Activated CD4-positive, alpha-beta T cell treated with anti-CD3 and anti-CD28 coated beads for 24 hours (primary cell): ENCODE results near the gene CAVIN3.
"Not testable (repeated sequence)": the region's sequence is repeated elsewhere in the genome, so short reads cannot be mapped to it uniquely, and the experiment has no call there.

Experiments
- DNase-seq, 2 donors: peaks; one replicate each; pipeline ENCODE4 v3.0.0-alpha.2; 2020; ENCODE audit warnings: low read depth in 2 of 2

CAVIN3 gene

GRCh38 chr11:6326303-6326702 lies 6.0 kb upstream of the CAVIN3 start:
- no peak for DNase-seq

- DNase-seq = no peak
Observed at GRCh38 chr11:6323291-6323905, 3.1 kb upstream of the CAVIN3 start.

DNA sequence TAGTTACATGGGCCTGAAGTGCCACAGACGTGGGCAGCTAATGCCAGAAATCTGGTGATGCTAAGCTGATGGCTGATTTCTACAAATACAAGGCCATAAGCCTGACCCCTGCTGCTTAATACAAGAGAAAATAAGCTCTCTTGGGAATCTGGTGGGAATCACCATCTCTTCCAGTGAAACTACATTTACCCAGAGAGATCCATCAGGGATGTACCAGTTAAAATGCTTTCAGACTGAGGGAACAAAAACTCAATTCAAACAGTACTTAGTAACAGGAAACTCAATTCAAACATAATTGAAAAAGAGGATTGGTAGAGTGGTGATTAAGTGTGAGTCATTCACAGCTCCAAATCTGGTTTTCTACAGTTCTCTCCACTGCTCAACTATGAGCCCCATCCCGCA lies 1.7 kb upstream of the CAVIN3 start:
- no peak for DNase-seq

DNA sequence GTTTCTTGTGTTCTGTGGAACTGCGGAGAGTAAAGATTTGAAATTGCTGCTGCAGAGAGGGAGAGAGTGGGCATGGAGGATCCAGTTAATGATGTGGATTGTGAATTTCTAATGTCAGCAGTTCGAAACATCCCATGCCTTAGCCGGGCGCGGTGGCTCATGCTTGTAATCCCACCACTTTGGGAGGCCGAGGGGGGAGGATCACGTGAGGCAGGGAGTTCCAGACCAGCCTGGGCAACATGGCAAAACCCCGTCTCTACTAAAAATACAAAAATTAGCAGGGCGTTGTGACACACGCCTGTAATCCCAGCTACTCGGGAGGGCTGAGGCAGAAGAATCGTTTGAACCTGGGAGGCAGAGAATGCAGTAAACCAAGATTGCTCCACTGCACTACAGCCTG lies 1.1 kb upstream of the CAVIN3 start:
- DNase-seq = no peak

DNA sequence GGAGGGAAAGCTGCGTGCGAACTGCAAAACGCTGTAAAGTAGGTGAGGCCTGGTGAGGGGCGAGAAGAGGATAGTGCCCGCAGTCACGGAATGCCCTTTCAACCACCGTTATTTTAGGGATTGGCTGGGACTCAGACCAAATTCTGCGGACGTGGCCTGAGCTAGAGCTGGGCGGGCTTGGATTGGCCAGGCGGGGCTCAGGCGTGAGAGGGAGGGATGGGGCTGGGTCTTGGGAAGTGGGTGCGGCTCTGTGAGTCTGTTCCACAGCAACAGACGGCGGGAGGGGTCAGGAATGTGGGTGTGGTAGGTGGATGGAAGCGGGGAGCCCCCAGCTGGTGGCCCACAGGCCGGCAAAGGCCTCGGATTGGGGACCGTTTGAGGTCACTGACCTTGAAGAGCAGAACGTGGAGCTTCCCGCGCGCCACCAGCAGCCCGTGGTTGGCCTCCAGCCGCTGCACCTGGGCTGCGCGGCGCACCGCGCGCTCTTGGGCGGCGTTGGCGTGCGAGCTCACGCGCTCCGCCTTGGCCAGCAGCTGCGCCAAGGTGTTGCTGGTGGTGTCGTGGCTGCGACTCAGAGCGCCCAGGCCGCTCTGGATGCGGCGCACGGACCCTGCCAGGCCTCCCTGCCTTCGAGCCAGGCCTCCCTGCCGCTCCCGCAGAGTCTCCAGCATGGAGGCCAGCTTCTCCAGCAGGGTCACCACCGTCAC lies 444 bp downstream of the CAVIN3 start:
- peak in 1 of 2 donors; percentile 23 for DNase-seq

- DNase-seq = no peak
Observed at GRCh38 chr11:6319001-6319703, 1.1 kb downstream of the CAVIN3 start.

DNA sequence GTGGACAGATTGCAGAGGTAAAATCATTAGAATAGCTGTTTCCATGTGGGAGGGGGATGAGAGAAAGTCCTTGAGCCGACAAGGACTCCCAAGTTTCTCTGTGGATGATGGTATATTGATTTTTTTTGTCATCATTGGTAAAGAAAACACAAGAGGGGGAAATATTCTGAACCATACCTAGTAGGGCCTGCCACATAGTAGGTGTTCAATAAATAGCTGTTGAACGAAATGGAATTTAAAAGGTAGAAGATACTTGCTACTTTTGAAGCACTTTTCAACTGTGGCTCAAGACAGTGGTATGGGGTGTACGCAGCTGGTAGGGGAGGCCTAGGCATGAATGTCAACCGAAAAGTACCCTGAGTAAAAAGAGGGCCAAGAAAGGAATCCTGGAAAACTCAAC lies 2.1 kb downstream of the CAVIN3 start:
- DNase-seq = no peak

GRCh38 chr11:6315811-6316425 lies 4.4 kb downstream of the CAVIN3 start:
- no peak for DNase-seq

- DNase-seq = no peak
Observed at GRCh38 chr11:6312106-6312505, 8.2 kb downstream of the CAVIN3 start.

DNA sequence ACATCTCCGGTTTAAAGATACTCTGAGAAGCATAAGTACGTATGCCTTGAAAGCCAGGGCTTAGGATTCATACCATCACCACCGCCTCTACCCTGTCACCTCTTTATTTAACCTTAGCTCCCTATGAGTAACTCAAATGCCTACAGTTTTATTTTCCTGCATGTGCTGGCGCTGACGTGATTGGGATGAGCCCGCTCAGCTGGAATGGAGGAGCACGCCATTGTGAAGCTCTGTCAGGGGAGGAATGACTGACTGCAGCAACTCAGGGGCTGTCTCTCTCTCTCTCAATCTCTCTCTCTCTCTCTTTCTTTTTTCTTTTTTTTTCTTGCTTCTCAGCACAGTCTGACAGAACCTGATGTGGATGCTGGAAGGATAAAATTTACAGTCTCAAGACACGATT lies 12.4 kb downstream of the CAVIN3 start:
- DNase-seq = no peak

DNA sequence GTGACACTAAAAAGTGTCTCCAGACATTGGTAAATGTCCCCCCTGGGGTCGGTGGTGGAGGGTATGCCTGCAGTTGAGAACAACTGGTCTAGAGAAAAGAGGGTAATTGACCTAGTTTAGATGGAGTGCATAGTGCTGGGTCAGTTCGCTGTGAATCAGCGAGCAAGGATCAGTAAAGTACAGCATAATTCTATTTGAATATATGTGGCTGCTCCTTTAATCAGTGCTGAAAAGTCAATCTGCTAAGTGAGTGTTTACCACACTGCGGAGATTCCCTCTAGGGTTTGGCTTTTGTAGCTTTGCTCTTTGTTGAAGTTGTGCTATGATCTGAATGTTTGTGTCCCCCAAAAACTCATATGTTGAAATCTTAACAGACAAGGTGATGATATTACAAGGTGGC lies 15.0 kb downstream of the CAVIN3 start:
- no peak for DNase-seq

- no peak for DNase-seq
Observed at GRCh38 chr11:6303661-6304060, 16.6 kb downstream of the CAVIN3 start.

- DNase-seq = no peak
Observed at GRCh38 chr11:6301096-6301495, 19.2 kb downstream of the CAVIN3 start.

DNA sequence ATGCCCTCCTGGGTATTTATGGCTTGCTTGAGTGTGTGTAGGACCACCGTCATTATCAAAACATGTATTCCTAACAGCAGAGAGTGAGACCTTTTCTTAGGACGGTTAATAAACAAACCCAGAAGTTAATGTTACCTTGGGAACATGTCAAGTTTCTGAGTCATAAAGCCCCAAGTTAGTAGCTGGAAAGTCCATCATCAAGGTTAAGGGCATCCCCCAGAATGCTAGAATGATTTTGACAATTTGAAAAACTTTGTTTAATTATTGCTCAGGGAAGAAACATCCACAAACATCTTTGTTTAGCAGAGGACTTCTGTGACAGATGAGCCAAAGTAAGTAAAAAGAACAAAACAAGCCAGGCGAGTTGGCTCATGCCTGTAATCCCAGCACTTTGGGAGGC lies 20.0 kb downstream of the CAVIN3 start:
- no peak for DNase-seq

DNA sequence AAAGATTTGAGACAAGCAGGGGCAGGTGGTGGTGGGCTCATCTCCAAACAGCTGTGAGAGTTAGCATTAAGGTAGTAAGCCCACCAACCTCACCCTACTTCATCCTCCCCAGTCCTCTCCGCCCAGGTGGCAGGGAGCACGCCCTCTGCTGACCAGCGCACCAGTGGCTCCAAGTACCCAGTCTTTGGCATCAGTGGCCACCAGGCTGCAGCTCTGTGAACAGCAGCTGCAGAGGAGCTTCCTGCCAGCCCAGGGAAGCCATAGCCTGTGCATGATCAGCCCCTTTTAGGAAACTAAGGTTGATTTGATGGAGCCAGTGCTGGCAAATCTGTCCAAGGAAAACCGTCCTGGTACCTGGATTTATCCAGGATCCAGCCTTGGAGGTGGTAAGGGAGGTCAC lies 21.7 kb downstream of the CAVIN3 start:
- DNase-seq = no peak

GRCh38 chr11:6297831-6298230 lies 22.5 kb downstream of the CAVIN3 start:
- no peak for DNase-seq

- no peak for DNase-seq
Observed at GRCh38 chr11:6285019-6285418, 35.3 kb downstream of the CAVIN3 start.

- no peak for DNase-seq
Observed at GRCh38 chr11:6284250-6284649, 36.1 kb downstream of the CAVIN3 start.

DNA sequence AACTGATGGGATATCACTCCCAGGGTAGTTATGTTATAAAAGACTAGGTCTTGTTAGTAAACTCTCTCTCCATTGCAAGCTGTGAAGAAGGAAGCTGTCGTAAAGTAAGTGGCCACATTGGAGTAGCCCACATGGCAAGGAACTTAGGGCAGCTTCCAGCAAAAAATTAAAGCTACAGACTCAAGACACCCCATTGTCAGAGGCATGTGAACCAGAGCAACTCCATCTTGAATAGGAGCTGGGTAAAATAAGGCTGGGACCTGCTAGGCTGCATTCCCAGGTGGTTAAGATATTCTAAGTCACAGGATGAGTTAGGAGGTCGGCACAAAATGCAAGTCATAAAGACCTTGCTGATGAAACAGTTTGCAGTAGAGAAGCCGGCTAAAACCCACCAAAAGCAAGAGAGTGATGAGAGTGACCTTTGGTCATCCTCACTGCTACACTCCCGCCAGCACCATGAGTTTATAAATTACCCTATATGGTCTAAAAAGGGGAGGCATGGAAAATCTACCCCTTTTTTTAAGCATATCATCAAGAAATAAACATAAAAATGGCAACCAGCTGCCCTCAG lies 36.8 kb downstream of the CAVIN3 start:
- DNase-seq = no peak

DNA sequence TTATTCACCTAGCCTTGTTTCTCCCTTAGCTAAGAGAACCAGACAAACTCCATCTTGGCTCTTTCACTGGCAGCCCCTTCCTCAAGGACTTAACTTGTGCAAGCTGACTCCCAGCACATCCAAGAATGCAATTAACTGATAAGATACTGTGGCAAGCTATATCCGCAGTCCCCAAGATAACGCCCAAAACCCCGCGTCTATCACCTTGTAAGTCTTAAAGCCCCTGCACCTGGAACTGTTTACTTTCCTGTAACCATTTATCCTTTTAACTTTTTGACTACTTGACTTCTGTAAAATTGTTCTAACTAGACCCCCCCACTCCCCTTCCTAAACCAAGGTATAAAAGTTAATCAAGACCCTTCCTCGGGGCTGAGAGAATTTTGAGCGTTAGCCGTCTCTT lies 39.5 kb downstream of the CAVIN3 start:
- not testable (repeated sequence) for DNase-seq

DNA sequence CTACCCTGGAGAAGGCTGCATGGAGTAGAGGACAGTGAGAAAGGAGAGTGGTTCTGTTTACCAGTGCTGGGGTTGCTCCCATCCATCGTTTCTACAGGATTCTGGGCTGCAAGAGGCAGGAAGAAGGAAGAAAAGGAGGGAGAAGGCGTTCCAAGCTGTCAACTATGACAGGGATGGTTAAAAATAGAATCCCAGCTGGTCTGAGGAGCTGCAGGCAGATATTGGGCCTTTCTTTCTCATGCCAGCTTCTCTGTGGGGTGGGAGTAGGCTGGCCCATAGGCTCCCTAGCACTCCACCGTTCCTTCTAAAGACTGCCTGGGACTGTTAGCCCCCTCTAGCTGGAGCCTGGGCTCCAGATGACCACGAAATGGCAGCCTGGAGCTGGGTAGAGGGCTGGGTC lies 47.1 kb downstream of the CAVIN3 start:
- DNase-seq = no peak

- DNase-seq = no peak
Observed at GRCh38 chr11:6271598-6271997, 48.7 kb downstream of the CAVIN3 start.
